Thyroid gland (tissue), 4 donors: ENCODE results near the gene LRP11.

ENCODE experiments used
- CTCF ChIP-seq, 6 experiments: fragments of 200-600 bp in 3 of 6; fragments of 450-650 bp in 3 of 6; sonication (generic) in 3 of 6; IDR thresholded peaks; one replicate each; pipeline ENCODE4 v1.5.1; 2016 to 2019; ENCODE audit warnings: antibody characterized with exemption in 6 of 6, mild to moderate bottlenecking in 2 of 6, inconsistent platforms in 1 of 6, moderate library complexity in 1 of 6
- POLR2A ChIP-seq, 2 donors: fragments of 450-650 bp; IDR thresholded peaks; one replicate each; pipeline ENCODE4 v1.6.1; 2017; ENCODE audit warnings: antibody characterized with exemption in 2 of 2, mild to moderate bottlenecking in 2 of 2, moderate library complexity in 1 of 2

GRCh38 chr6:149782337-149782736 is 81.8 kb downstream of the LRP11 start:
- TF ChIP-seq CTCF (IDR thresholded peaks at IDR 0.05): no peak
- no peak for TF ChIP-seq POLR2A (IDR thresholded peaks at IDR 0.05)
